Raji (cell line): ENCODE results near the gene RREB1.

ENCODE experiments used
- POLR2A ChIP-seq: IDR thresholded peaks from 2 replicates; pipeline ENCODE4 v1.6.1; 2011; ENCODE audit warnings: low read depth, low read length, control low read depth; ENCODE audit not compliant: insufficient read depth

The RREB1 gene

GRCh38 chr6:7156643-7157278 is 49.0 kb downstream of the RREB1 start:
- TF ChIP-seq POLR2A, result 0 out of 2 replicates have a peak, but pooled peaks have one; percentile 25

GRCh38 chr6:7157752-7158616 is 50.2 kb downstream of the RREB1 start:
- TF ChIP-seq POLR2A, result no peak

- TF ChIP-seq POLR2A, result no peak
Observed at GRCh38 chr6:7159790-7160525, 52.2 kb downstream of the RREB1 start.

GRCh38 chr6:7161253-7161623 is 53.5 kb downstream of the RREB1 start:
- TF ChIP-seq POLR2A, result no peak

- TF ChIP-seq POLR2A, result no peak
Observed at GRCh38 chr6:7161845-7162244, 54.1 kb downstream of the RREB1 start.

- TF ChIP-seq POLR2A, result no peak
Observed at GRCh38 chr6:7163661-7164071, 55.9 kb downstream of the RREB1 start.

- TF ChIP-seq POLR2A, result no peak
Observed at GRCh38 chr6:7164536-7165001, 56.8 kb downstream of the RREB1 start.

- TF ChIP-seq POLR2A, result no peak
Observed at GRCh38 chr6:7165002-7165889, 57.5 kb downstream of the RREB1 start.

- no peak for TF ChIP-seq POLR2A
Observed at GRCh38 chr6:7165890-7166267, 58.1 kb downstream of the RREB1 start.

- no peak for TF ChIP-seq POLR2A
Observed at GRCh38 chr6:7166410-7167293, 58.9 kb downstream of the RREB1 start.

GRCh38 chr6:7169296-7169721 is 61.5 kb downstream of the RREB1 start:
- no peak for TF ChIP-seq POLR2A

- no peak for TF ChIP-seq POLR2A
Observed at GRCh38 chr6:7170117-7170732, 62.5 kb downstream of the RREB1 start.

GRCh38 chr6:7171119-7171518 is 63.4 kb downstream of the RREB1 start:
- TF ChIP-seq POLR2A, result no peak
